ENCODE data around the gene FILIP1L. TPM values are rescaled to one million over a fixed set of nuclear protein-coding genes. Genes with fewer than 3 reads are reported as not detected.
"Not testable (repeated sequence)": the region's sequence is repeated elsewhere in the genome, so short reads cannot be mapped to it uniquely, and the experiment has no call there.

FILIP1L gene
- total RNA-seq, 1 donor from 2014 or later = 0.15 TPM

GRCh38 chr3:99842826-99843589, 271.3 kb downstream of the FILIP1L start:
- Mint-ChIP-seq H3K4me1 (no peaks in the 10 kb centered on the region), H3K36me3 (no peaks in the 10 kb centered on the region), H3K4me3 (no peak overlapping the region), H3K27me3 (ENCODE audit: insufficient read depth, low read depth) (no peaks in the 10 kb centered on the region), H3K27ac (no peak overlapping the region), H3K9me3 (no peaks in the 10 kb centered on the region)
- DNase-seq (ENCODE audit: low spot score) = peak; percentile 41
- Histone ChIP-seq H3K27ac (no peak overlapping the region), H3K36me3 (no peaks in the 10 kb centered on the region), H3K9ac (no peak overlapping the region), H3K4me3 (no peak overlapping the region), H3K9me3 (ENCODE audit: low read depth) (no peaks in the 10 kb centered on the region), H3K27me3 (no peaks in the 10 kb centered on the region), H3K79me2 (ENCODE audit: low read depth) (peaks cover 17% of the 10 kb centered on the region), H4K20me1 (ENCODE audit: low read depth) (peaks cover 7% of the 10 kb centered on the region), H3K4me2 (no peak overlapping the region), H3K4me1 (peaks cover 7% of the 10 kb centered on the region), H2AFZ (replicated peaks) (no peak overlapping the region), H3F3A (ENCODE audit: low read depth) (no peaks in the 10 kb centered on the region)
- TF ChIP-seq, protein P1, sequence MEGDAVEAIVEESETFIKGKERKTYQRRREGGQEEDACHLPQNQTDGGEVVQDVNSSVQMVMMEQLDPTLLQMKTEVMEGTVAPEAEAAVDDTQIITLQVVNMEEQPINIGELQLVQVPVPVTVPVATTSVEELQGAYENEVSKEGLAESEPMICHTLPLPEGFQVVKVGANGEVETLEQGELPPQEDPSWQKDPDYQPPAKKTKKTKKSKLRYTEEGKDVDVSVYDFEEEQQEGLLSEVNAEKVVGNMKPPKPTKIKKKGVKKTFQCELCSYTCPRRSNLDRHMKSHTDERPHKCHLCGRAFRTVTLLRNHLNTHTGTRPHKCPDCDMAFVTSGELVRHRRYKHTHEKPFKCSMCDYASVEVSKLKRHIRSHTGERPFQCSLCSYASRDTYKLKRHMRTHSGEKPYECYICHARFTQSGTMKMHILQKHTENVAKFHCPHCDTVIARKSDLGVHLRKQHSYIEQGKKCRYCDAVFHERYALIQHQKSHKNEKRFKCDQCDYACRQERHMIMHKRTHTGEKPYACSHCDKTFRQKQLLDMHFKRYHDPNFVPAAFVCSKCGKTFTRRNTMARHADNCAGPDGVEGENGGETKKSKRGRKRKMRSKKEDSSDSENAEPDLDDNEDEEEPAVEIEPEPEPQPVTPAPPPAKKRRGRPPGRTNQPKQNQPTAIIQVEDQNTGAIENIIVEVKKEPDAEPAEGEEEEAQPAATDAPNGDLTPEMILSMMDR (IDR thresholded peaks at IDR 0.05) = peak; percentile 79
- TF ChIP-seq EZH2 (IDR thresholded peaks at IDR 0.05) (no peak), EZH2phosphoT487 (IDR thresholded peaks at IDR 0.05) (no peak)

DNA sequence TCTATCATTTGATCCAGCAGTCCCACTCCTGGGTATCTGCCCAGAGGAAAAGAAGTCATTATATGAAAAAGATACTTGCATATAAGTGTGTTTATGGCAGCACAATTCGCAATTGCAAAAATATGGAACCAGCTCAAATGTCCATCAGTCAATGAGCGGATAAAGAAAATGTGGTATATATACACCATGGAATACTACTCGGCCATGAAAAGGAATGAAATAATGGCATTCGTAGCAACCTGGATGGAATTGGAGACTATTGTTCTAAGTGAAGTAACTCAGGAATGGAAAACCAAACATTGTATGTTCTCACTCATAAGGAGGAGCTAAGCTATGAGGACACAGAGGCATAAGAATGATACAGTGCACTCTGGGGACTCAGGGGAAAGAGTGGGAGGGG, 272.4 kb downstream of the FILIP1L start:
- not testable (repeated sequence) for H3K4me1 ChIP-seq, H3K4me2 ChIP-seq
- H3K79me2 ChIP-seq (ENCODE audit: low read depth) = peaks cover 17% of the 10 kb centered on the region

GRCh38 chr3:99839613-99840012, 274.7 kb downstream of the FILIP1L start:
- Histone ChIP-seq H4K20me1 (ENCODE audit: low read depth) (peaks cover 12% of the 10 kb centered on the region), H3K27me3 (no peaks in the 10 kb centered on the region), H3K4me2 (no peak overlapping the region), H3K9ac (no peak overlapping the region), H3K9me3 (ENCODE audit: low read depth) (no peaks in the 10 kb centered on the region), H3K4me1 (peaks cover 9% of the 10 kb centered on the region), H3K27ac (no peak overlapping the region), H2AFZ (replicated peaks) (no peak overlapping the region), H3K36me3 (no peaks in the 10 kb centered on the region), H3K4me3 (no peak overlapping the region), H3K79me2 (ENCODE audit: low read depth) (peaks cover 16% of the 10 kb centered on the region), H3F3A (ENCODE audit: low read depth) (no peaks in the 10 kb centered on the region)
- no peak for DNase-seq (ENCODE audit: low spot score)
- no peaks in the 10 kb centered on the region for H3K27me3 Mint-ChIP-seq (ENCODE audit: insufficient read depth, low read depth)
- no peak overlapping the region for H3K4me3 Mint-ChIP-seq
- H3K9me3 Mint-ChIP-seq = no peaks in the 10 kb centered on the region
- no peak overlapping the region for H3K27ac Mint-ChIP-seq
- H3K36me3 Mint-ChIP-seq = no peaks in the 10 kb centered on the region
- TF ChIP-seq, protein P1 (IDR thresholded peaks at IDR 0.05) = no peak
- TF ChIP-seq EZH2 (IDR thresholded peaks at IDR 0.05) (no peak), EZH2phosphoT487 (IDR thresholded peaks at IDR 0.05) (no peak)
- no peaks in the 10 kb centered on the region for H3K4me1 Mint-ChIP-seq

More for the DNA sequence above, 272.4 kb downstream of the FILIP1L start:
- H3K4me3 ChIP-seq; H3K9me3 Mint-ChIP-seq; H3K27me3 Mint-ChIP-seq (ENCODE audit: insufficient read depth, low read depth); H3K4me1 Mint-ChIP-seq; H3K27me3 ChIP-seq; H2AFZ ChIP-seq (replicated peaks); H3K4me3 Mint-ChIP-seq; H3K9me3 ChIP-seq (ENCODE audit: low read depth); H3K36me3 Mint-ChIP-seq; H3K27ac ChIP-seq; H3K27ac Mint-ChIP-seq; DNase-seq (ENCODE audit: low spot score); H3K9ac ChIP-seq; H3K36me3 ChIP-seq; H3F3A ChIP-seq (ENCODE audit: low read depth): not testable (repeated sequence)
- peaks cover 12% of the 10 kb centered on the region for H4K20me1 ChIP-seq (ENCODE audit: low read depth)

DNA sequence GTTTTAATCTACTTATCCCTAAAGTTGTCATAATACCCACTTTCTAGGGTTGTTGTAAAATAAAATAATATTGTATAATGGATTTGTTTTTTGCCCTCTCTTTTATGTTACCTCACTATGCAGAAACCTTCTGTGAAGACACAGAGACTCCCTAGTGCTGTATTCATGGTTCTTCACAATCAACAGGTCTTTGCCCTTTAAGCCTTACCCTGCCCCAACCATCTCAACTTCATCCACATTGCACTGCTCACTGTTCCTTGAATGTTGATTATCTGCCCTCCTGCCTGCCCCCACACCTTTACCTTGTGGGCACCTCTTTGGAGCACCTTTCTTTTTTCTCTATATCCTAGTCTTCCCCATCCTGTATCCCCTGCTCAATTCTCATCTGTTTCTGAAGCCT, 275.5 kb downstream of the FILIP1L start:
- no peak overlapping the region for H3K4me3 ChIP-seq
- no peaks in the 10 kb centered on the region for H3K9me3 ChIP-seq (ENCODE audit: low read depth)
- no peak overlapping the region for H3K4me3 Mint-ChIP-seq
- no peak overlapping the region for H3K27ac ChIP-seq
- peaks cover 18% of the 10 kb centered on the region for H3K79me2 ChIP-seq (ENCODE audit: low read depth)
- H3K36me3 Mint-ChIP-seq = no peaks in the 10 kb centered on the region
- H2AFZ ChIP-seq (replicated peaks) = no peak overlapping the region
- H3K4me2 ChIP-seq = no peak overlapping the region
- H3K27me3 Mint-ChIP-seq (ENCODE audit: insufficient read depth, low read depth) = no peaks in the 10 kb centered on the region
- no peaks in the 10 kb centered on the region for H3K36me3 ChIP-seq
- no peak overlapping the region for H3K9ac ChIP-seq
- no peaks in the 10 kb centered on the region for H3K4me1 Mint-ChIP-seq
- H4K20me1 ChIP-seq (ENCODE audit: low read depth) = peaks cover 12% of the 10 kb centered on the region
- H3K27me3 ChIP-seq = no peaks in the 10 kb centered on the region
- no peak overlapping the region for H3K27ac Mint-ChIP-seq
- H3F3A ChIP-seq (ENCODE audit: low read depth) = no peaks in the 10 kb centered on the region
- peaks cover 9% of the 10 kb centered on the region for H3K4me1 ChIP-seq
- no peak for DNase-seq (ENCODE audit: low spot score)
- H3K9me3 Mint-ChIP-seq = no peaks in the 10 kb centered on the region
- TF ChIP-seq, protein P1 (IDR thresholded peaks at IDR 0.05) = no peak
- TF ChIP-seq EZH2 (IDR thresholded peaks at IDR 0.05) = no peak
